NCI-H128 (cell line): ENCODE data around the gene HERC2.

Experiments used
- DNase-seq: peaks from one replicate; lab custom pipeline; 2025; ENCODE audit not compliant: unreplicated experiment; lab: John Stamatoyannopoulos, UW

HERC2 gene

GRCh38 chr15:28075573-28075972 is 246.4 kb downstream of the HERC2 start:
- DNase-seq, result no peak

GRCh38 chr15:28068930-28069329 is 253.0 kb downstream of the HERC2 start:
- DNase-seq, result no peak

- DNase-seq, result no peak
These were observed 255.7 kb downstream of the HERC2 start for GRCh38 chr15:28066231-28066630.
